ENCODE measurements around the gene EXOC4. TPM values are rescaled to one million over a fixed set of nuclear protein-coding genes. Genes with fewer than 3 reads are reported as not detected.

Gene EXOC4
- total RNA-seq, 2 donors from 2014 or later, result 48.9 to 102 TPM

GRCh38 chr7:134113655-134114054, 860.8 kb downstream of the EXOC4 start:
- Histone ChIP-seq H3K27ac (no peak overlapping the region), H3K27me3 (replicated peaks; ENCODE audit: insufficient read depth) (no peaks in the 10 kb centered on the region), H3K9me3 (no peaks in the 10 kb centered on the region), H3K4me1 (replicated peaks) (no peaks in the 10 kb centered on the region), H3K36me3 (no peaks in the 10 kb centered on the region), H3K4me3 (no peak overlapping the region)
- intact Hi-C loops (cut with DNase I), result loop anchor here (2.0 kb wide), 1 partner anchor 15 kb away; no protein-coding TSS in a partner anchor
- DNase-seq (ENCODE audit: low spot score), result no peak
- no peak for TF ChIP-seq POLR2A (IDR thresholded peaks at IDR 0.05)
- no peak for TF ChIP-seq CTCF (IDR thresholded peaks at IDR 0.05)
- TF ChIP-seq POLR2AphosphoS5 (IDR thresholded peaks at IDR 0.05), result no peak

GRCh38 chr7:134114992-134115391, 862.1 kb downstream of the EXOC4 start:
- no peak for TF ChIP-seq POLR2AphosphoS5 (IDR thresholded peaks at IDR 0.05)
- 84% methylated on average over 4 of the region's 4 CpGs for WGBS
- H3K27me3 ChIP-seq (replicated peaks; ENCODE audit: insufficient read depth), result no peaks in the 10 kb centered on the region
- H3K9me3 ChIP-seq, result no peaks in the 10 kb centered on the region
- H3K4me3 ChIP-seq, result no peak overlapping the region
- H3K27ac ChIP-seq, result no peak overlapping the region
- no peaks in the 10 kb centered on the region for H3K4me1 ChIP-seq (replicated peaks)
- no peak for DNase-seq (ENCODE audit: low spot score)
- H3K36me3 ChIP-seq, result no peaks in the 10 kb centered on the region
- intact Hi-C loops (cut with DNase I), result loop anchor here (2.0 kb wide), 1 partner anchor 16 kb away; no protein-coding TSS in a partner anchor

Small RNAs within 50 kb of the gene (microRNA-seq; reads per million reads assigned to microRNA genes)
- gene MIR6133, result not detected

Small RNAs within 50 kb of the gene (small RNA-seq; reads per million reads assigned to genes)
- 0 reads per million in 2 donors for gene MIR6133

Other genes with a start within 250 kb of the EXOC4 start
- 10 to 100 TPM; 33.2 to 40.9 TPM for gene CHCHD3, start 171.0 kb upstream of the EXOC4 start, total RNA-seq